GM23338 (cell line): ENCODE results near the gene ARID3B. TPM values are rescaled to one million over a fixed set of nuclear protein-coding genes. Genes with fewer than 3 reads are reported as not detected.

Experiments used
- ATAC-seq: fragments of 200-7000 bp; cut with Tn5 transposase; 3 replicates; pipeline ENCODE4 v1.9.1; 2020
- DNase-seq: peaks from one replicate; pipeline ENCODE4 v3.0.0-alpha.2; 2015; ENCODE audit warnings: low spot score
- H2AFZ ChIP-seq: fragments of 200-600 bp; sonication (generic); 2 replicates; pipeline ENCODE4 v1.8.0; 2016; ENCODE audit warnings: antibody characterized with exemption, mild to moderate bottlenecking, moderate library complexity
- H3F3A ChIP-seq: fragments of 200-600 bp; sonication (generic); replicated peaks from 2 replicates; pipeline ENCODE4 v1.8.0; 2017; ENCODE audit warnings: antibody characterized with exemption, mixed run types, low read depth
- H3K27ac ChIP-seq: fragments of 200-600 bp; sonication (generic); 2 replicates; pipeline ENCODE4 v1.6.1; 2016; ENCODE audit warnings: low read depth
- H3K27me3 ChIP-seq: fragments of 200-600 bp; sonication (generic); 2 replicates; pipeline ENCODE4 v1.8.0; 2016; ENCODE audit warnings: mild to moderate bottlenecking, mixed run types, moderate library complexity; ENCODE audit not compliant: insufficient read depth
- H3K36me3 ChIP-seq: fragments of 200-600 bp; sonication (generic); 2 replicates; pipeline ENCODE4 v1.8.0; 2016; ENCODE audit warnings: mild to moderate bottlenecking; ENCODE audit not compliant: insufficient read depth
- H3K4me1 ChIP-seq: fragments of 200-600 bp; sonication (generic); 2 replicates; pipeline ENCODE4 v1.8.0; 2016; ENCODE audit warnings: mild to moderate bottlenecking, moderate library complexity; ENCODE audit not compliant: insufficient read depth
- H3K4me2 ChIP-seq: fragments of 200-600 bp; sonication (generic); 2 replicates; pipeline ENCODE4 v1.7.1; 2017; ENCODE audit warnings: mixed run types
- H3K4me3 ChIP-seq: fragments of 200-600 bp; sonication (generic); 2 replicates; pipeline ENCODE4 v1.6.1; 2016; ENCODE audit warnings: mixed run types
- H3K79me2 ChIP-seq: fragments of 200-600 bp; sonication (generic); replicated peaks from 2 replicates; pipeline ENCODE4 v1.8.0; 2017; ENCODE audit warnings: mild to moderate bottlenecking; ENCODE audit not compliant: insufficient read depth
- H3K9me2 ChIP-seq: fragments of 200-600 bp; sonication (generic); 2 replicates; pipeline ENCODE4 v1.8.0; 2017; ENCODE audit not compliant: insufficient read depth
- H4K20me1 ChIP-seq: fragments of 200-600 bp; sonication (generic); replicated peaks from 2 replicates; pipeline ENCODE4 v1.8.0; 2017; ENCODE audit warnings: mild to moderate bottlenecking; ENCODE audit not compliant: insufficient read depth
- H3K27ac Mint-ChIP-seq: 2 replicates; pipeline ENCODE4 v1.8.0; 2020; ENCODE audit warnings: inconsistent platforms, mild to moderate bottlenecking, moderate library complexity, mixed read lengths
- H3K27me3 Mint-ChIP-seq: 3 replicates; pipeline ENCODE4 v1.8.0; 2022; ENCODE audit warnings: low read depth, mild to moderate bottlenecking, moderate library complexity, mixed read lengths, inconsistent platforms; ENCODE audit not compliant: insufficient read depth, poor library complexity
- H3K36me3 Mint-ChIP-seq: 3 replicates; pipeline ENCODE4 v1.8.0; 2021; ENCODE audit warnings: low read depth, mild to moderate bottlenecking, inconsistent platforms, moderate library complexity, mixed read lengths
- H3K4me1 Mint-ChIP-seq: 3 replicates; pipeline ENCODE4 v1.8.0; 2020; ENCODE audit warnings: mild to moderate bottlenecking, inconsistent platforms, mixed read lengths
- H3K4me3 Mint-ChIP-seq: 3 replicates; pipeline ENCODE4 v1.8.0; 2021; ENCODE audit warnings: moderate library complexity, mild to moderate bottlenecking, inconsistent platforms, mixed read lengths
- H3K9me3 Mint-ChIP-seq: 3 replicates; pipeline ENCODE4 v1.8.0; 2020; ENCODE audit warnings: moderate library complexity, mild to moderate bottlenecking, inconsistent platforms, mixed read lengths
- CREB1 ChIP-seq: fragments of 250-450 bp; sonication (Bioruptor Pico); IDR thresholded peaks from 2 replicates; pipeline ENCODE4 v1.5.0; 2020; ENCODE audit warnings: low read depth, mild to moderate bottlenecking, moderate library complexity
- EZH2 ChIP-seq: fragments of 200-600 bp; sonication (generic); IDR thresholded peaks from one replicate; pipeline ENCODE4 v1.8.0; 2017; ENCODE audit warnings: antibody characterized with exemption, mild to moderate bottlenecking, low read depth; ENCODE audit not compliant: unreplicated experiment
- EZH2phosphoT487 ChIP-seq: fragments of 200-600 bp; sonication (generic); IDR thresholded peaks from one replicate; pipeline ENCODE4 v1.8.1; 2018; ENCODE audit warnings: antibody characterized with exemption; ENCODE audit not compliant: unreplicated experiment
- JUNB ChIP-seq: IDR thresholded peaks from one replicate; pipeline ENCODE4 v1.6.1; 2016; ENCODE audit warnings: antibody characterized with exemption; ENCODE audit not compliant: unreplicated experiment
- NANOG ChIP-seq: IDR thresholded peaks from 2 replicates; pipeline ENCODE4 v1.6.1; 2016; ENCODE audit warnings: antibody characterized with exemption, borderline replicate concordance
- STAT1 ChIP-seq: IDR thresholded peaks from one replicate; pipeline ENCODE4 v1.6.1; 2016; ENCODE audit warnings: antibody characterized with exemption; ENCODE audit not compliant: unreplicated experiment
- ZNF331 ChIP-seq: fragments of 250-450 bp; sonication (Bioruptor Pico); IDR thresholded peaks from 2 replicates; pipeline ENCODE4 v1.5.0; 2020; ENCODE audit warnings: low read depth, mild to moderate bottlenecking, moderate library complexity
- polyA plus RNA-seq: library from polyadenylated mRNA; unstranded; fragments of >200 nt; fragmentation: Nextera tagmentation; extraction: Ambion mirVana; gene quantifications from 2 replicates; pipeline ENCODE4 v1.2.1, GENCODE V29; 2016
- total RNA-seq: library from RNA; depleted of rRNA; stranded (reverse); fragments of >200 nt; shearing (Covaris generic); gene quantifications from 2 replicates; pipeline ENCODE4 v1.2.3, GENCODE V29; 2014
- TF ChIP-seq, protein P1 (sequence below): IDR thresholded peaks from one replicate; pipeline ENCODE4 v1.6.1; 2018; ENCODE audit warnings: antibody characterized with exemption; ENCODE audit not compliant: unreplicated experiment
- TF ChIP-seq, protein P2 (sequence below): IDR thresholded peaks from 2 replicates; pipeline ENCODE4 v1.6.1; 2016; ENCODE audit warnings: antibody characterized with exemption

The ARID3B gene
- total and polyA plus RNA-seq, 2 experiments from 2014 or later: 65.5 to 147 TPM

DNA sequence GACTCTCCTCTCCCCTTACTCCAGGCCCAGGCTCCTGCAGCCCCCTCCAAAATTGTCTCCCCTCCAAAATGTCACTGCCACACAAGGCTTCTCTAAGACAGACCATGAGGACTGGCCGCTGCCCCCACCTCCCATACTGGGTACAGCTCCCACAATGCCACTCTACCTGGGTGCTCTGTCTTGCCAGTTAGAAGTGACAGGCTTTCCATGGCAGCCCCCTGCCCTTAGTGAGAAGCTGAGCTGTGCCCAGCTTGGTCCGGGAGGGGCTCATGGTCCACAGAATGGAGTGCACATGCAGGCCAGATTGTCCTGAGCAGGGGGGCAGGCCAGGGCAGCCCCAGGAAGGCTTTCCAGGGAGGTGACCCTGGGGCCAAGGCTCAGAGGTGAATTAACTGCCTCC, 71.7 kb downstream of the ARID3B start (continued):
- TF ChIP-seq, protein P1, sequence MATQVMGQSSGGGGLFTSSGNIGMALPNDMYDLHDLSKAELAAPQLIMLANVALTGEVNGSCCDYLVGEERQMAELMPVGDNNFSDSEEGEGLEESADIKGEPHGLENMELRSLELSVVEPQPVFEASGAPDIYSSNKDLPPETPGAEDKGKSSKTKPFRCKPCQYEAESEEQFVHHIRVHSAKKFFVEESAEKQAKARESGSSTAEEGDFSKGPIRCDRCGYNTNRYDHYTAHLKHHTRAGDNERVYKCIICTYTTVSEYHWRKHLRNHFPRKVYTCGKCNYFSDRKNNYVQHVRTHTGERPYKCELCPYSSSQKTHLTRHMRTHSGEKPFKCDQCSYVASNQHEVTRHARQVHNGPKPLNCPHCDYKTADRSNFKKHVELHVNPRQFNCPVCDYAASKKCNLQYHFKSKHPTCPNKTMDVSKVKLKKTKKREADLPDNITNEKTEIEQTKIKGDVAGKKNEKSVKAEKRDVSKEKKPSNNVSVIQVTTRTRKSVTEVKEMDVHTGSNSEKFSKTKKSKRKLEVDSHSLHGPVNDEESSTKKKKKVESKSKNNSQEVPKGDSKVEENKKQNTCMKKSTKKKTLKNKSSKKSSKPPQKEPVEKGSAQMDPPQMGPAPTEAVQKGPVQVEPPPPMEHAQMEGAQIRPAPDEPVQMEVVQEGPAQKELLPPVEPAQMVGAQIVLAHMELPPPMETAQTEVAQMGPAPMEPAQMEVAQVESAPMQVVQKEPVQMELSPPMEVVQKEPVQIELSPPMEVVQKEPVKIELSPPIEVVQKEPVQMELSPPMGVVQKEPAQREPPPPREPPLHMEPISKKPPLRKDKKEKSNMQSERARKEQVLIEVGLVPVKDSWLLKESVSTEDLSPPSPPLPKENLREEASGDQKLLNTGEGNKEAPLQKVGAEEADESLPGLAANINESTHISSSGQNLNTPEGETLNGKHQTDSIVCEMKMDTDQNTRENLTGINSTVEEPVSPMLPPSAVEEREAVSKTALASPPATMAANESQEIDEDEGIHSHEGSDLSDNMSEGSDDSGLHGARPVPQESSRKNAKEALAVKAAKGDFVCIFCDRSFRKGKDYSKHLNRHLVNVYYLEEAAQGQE: no peak
- no peak for TF ChIP-seq CREB1 (CRISPR knock-in tag)
- no peak for TF ChIP-seq NANOG
- no peak for TF ChIP-seq EZH2phosphoT487
- no peak for TF ChIP-seq ZNF331
- no peak for TF ChIP-seq EZH2
- TF ChIP-seq JUNB: no peak
- TF ChIP-seq STAT1: no peak

DNA sequence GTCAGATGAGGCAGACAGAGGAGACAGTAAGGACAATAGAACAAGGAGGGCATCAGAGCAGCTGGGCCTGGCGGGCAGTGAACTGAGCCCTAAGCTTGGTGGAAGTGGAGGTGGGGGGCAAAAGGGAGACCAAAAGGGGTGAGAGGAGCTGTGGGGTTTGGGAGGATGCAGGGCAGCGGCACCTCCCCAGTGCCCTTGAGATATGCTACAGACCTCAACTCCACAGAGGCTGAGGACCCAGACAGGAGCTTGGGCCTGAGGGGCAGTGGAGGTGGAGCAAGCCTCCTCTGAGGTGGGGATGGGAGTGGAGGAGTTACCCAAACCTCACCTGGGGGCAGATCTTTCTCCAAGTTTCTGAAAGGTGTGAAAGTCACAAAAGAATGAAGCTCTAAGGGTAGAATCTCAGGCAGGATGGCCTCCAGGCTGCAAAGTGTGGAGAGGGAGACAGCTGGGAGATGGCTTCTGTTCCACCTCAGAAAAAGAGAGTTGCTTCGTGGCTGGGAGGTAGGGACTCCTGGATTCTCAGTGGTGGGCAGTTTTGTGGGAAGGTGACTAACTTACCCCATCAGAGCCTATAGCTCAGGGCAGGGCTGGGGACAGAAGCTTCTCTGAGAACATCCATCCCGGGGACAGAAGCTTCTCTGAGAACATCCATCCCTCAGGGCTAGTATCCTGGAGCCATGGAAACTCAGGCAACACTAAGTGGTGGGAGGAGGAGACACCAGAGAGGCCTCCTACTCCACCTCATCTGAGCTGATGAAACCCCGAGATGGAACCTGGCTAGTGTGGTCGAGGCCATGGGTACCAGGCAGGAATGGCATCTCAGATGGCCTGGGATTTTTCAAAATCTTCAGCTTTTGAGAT, 72.3 kb downstream of the ARID3B start:
- H3K27me3 Mint-ChIP-seq: peaks cover 19% of the 10 kb centered on the region
- peaks cover 12% of the 10 kb centered on the region; the same call in 1 of the 2 replicates for H3K27me3 ChIP-seq
- H3K27ac Mint-ChIP-seq: no peak overlapping the region
- no peak for ATAC-seq
- H3K36me3 ChIP-seq: no peaks in the 10 kb centered on the region
- no peaks in the 10 kb centered on the region; the same call in 2 of the 3 replicates for H3K36me3 Mint-ChIP-seq
- peak overlapping the region; percentile 98; the same call in 1 of the 2 replicates for H2AFZ ChIP-seq
- peaks cover 26% of the 10 kb centered on the region for H3K79me2 ChIP-seq
- H3K4me1 ChIP-seq: peaks cover 11% of the 10 kb centered on the region
- no peak overlapping the region for H3K4me3 ChIP-seq
- H3F3A ChIP-seq: peaks cover 9% of the 10 kb centered on the region; the same call in 1 of the 2 replicates
- no peaks in the 10 kb centered on the region for H3K9me3 Mint-ChIP-seq
- no peaks in the 10 kb centered on the region for H3K9me2 ChIP-seq
- DNase-seq: no peak
- 0 out of 3 replicates have a peak overlapping the region, but pooled peaks have one; percentile 29 for H3K4me3 Mint-ChIP-seq
- H3K4me2 ChIP-seq: peak overlapping the region; percentile 84
- peaks cover 14% of the 10 kb centered on the region for H3K4me1 Mint-ChIP-seq
- H3K27ac ChIP-seq: no peak overlapping the region
- H4K20me1 ChIP-seq: peaks cover 22% of the 10 kb centered on the region
- TF ChIP-seq EZH2 (no peak), STAT1 (no peak), NANOG (no peak), CREB1 (CRISPR knock-in tag) (no peak)
- TF ChIP-seq, protein P1: no peak
- TF ChIP-seq, protein P2, sequence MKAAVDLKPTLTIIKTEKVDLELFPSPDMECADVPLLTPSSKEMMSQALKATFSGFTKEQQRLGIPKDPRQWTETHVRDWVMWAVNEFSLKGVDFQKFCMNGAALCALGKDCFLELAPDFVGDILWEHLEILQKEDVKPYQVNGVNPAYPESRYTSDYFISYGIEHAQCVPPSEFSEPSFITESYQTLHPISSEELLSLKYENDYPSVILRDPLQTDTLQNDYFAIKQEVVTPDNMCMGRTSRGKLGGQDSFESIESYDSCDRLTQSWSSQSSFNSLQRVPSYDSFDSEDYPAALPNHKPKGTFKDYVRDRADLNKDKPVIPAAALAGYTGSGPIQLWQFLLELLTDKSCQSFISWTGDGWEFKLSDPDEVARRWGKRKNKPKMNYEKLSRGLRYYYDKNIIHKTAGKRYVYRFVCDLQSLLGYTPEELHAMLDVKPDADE: no peak
